Measurements from ENCODE around the gene PMEPA1.

PMEPA1 gene

GRCh38 chr20:57677584-57677982, 32.2 kb downstream of the PMEPA1 start:
- no peak for DNase-seq (ENCODE audit: low read depth in 2 of 2)

GRCh38 chr20:57676589-57677583, 32.9 kb downstream of the PMEPA1 start:
- DNase-seq (ENCODE audit: low read depth in 2 of 2): no peak

- no peak for DNase-seq (ENCODE audit: low read depth in 2 of 2)
These were observed 34.0 kb downstream of the PMEPA1 start for GRCh38 chr20:57675773-57676172.

- DNase-seq (ENCODE audit: low read depth in 2 of 2): no peak
These were observed 36.8 kb downstream of the PMEPA1 start for GRCh38 chr20:57672953-57673575.

GRCh38 chr20:57672164-57672563, 37.7 kb downstream of the PMEPA1 start:
- DNase-seq (ENCODE audit: low read depth in 2 of 2): no peak

GRCh38 chr20:57671662-57672061, 38.2 kb downstream of the PMEPA1 start:
- no peak for DNase-seq (ENCODE audit: low read depth in 2 of 2)

- no peak for DNase-seq (ENCODE audit: low read depth in 2 of 2)
These were observed 38.8 kb downstream of the PMEPA1 start for GRCh38 chr20:57671072-57671391.

GRCh38 chr20:57670288-57671071, 39.3 kb downstream of the PMEPA1 start:
- DNase-seq (ENCODE audit: low read depth in 2 of 2): no peak

- DNase-seq (ENCODE audit: low read depth in 2 of 2): no peak
These were observed 40.2 kb downstream of the PMEPA1 start for GRCh38 chr20:57669632-57670031.

GRCh38 chr20:57667924-57668782, 41.7 kb downstream of the PMEPA1 start:
- DNase-seq (ENCODE audit: low read depth in 2 of 2): no peak

GRCh38 chr20:57667388-57667787, 42.4 kb downstream of the PMEPA1 start:
- no peak for DNase-seq (ENCODE audit: low read depth in 2 of 2)

GRCh38 chr20:57666834-57667157, 43.0 kb downstream of the PMEPA1 start:
- DNase-seq (ENCODE audit: low read depth in 2 of 2): no peak

- DNase-seq (ENCODE audit: low read depth in 2 of 2): no peak
These were observed 43.5 kb downstream of the PMEPA1 start for GRCh38 chr20:57666106-57666833.

- DNase-seq (ENCODE audit: low read depth in 2 of 2): no peak
These were observed 44.2 kb downstream of the PMEPA1 start for GRCh38 chr20:57665589-57665971.

GRCh38 chr20:57664924-57665588, 44.8 kb downstream of the PMEPA1 start:
- no peak for DNase-seq (ENCODE audit: low read depth in 2 of 2)

GRCh38 chr20:57664476-57664875, 45.3 kb downstream of the PMEPA1 start:
- no peak for DNase-seq (ENCODE audit: low read depth in 2 of 2)

- DNase-seq (ENCODE audit: low read depth in 2 of 2): no peak
These were observed 45.9 kb downstream of the PMEPA1 start for GRCh38 chr20:57663681-57664451.

- DNase-seq (ENCODE audit: low read depth in 2 of 2): no peak
These were observed 46.6 kb downstream of the PMEPA1 start for GRCh38 chr20:57663241-57663640.

GRCh38 chr20:57662456-57663240, 47.2 kb downstream of the PMEPA1 start:
- DNase-seq (ENCODE audit: low read depth in 2 of 2): no peak

Data from activated CD4-positive, alpha-beta T cell treated with anti-CD3 and anti-CD28 coated beads for 24 hours (primary cell).